ENCODE measurements around the gene ATXN1. TPM values are rescaled to one million over a fixed set of nuclear protein-coding genes. Genes with fewer than 3 reads are reported as not detected.

Gene ATXN1
- polyA plus RNA-seq, 2 of the 4 experiments (the other 2 are of a cell fraction): 2.9 to 8.3 TPM

GRCh38 chr6:16305246-16305725 lies 456.0 kb downstream of the ATXN1 start:
- no peak overlapping the region for H3K4me3 ChIP-seq
- DNase-seq (ENCODE audit: low read depth in 1 of 2, low spot score in 1 of 2) (no peak), ATAC-seq (no peak), FAIRE-seq (no peak)
- 77% methylated on average over 7 of the region's 7 CpGs for WGBS (ENCODE audit: missing lambda C conversion rate)
- no peaks in the 10 kb centered on the region for H3K4me1 ChIP-seq
- H3K4me2 ChIP-seq: no peak overlapping the region
- H3K27ac ChIP-seq: no peak overlapping the region
- ChIA-PET CTCF (no interaction called here), POLR2A (no interaction called here)
- no peak for TF ChIP-seq CTCF (IDR thresholded peaks at IDR 0.05)
- no peak for TF ChIP-seq FOXS1 (CRISPR knock-in tag; IDR thresholded peaks at IDR 0.05)
- TF ChIP-seq JUN (IDR thresholded peaks at IDR 0.05): no peak
- no peak for TF ChIP-seq USF2 (IDR thresholded peaks at IDR 0.05)
- TF ChIP-seq FOSL2 (IDR thresholded peaks at IDR 0.05): no peak
- TF ChIP-seq FOSL2 (CRISPR knock-in tag; IDR thresholded peaks at IDR 0.05): no peak
- TF ChIP-seq RAD21 (conservative IDR thresholded peaks at IDR 0.05 in 1 of 2, IDR thresholded peaks at IDR 0.05 in 1 of 2): no peak
- TF ChIP-seq ZFP36 (IDR thresholded peaks at IDR 0.05; ENCODE audit: borderline replicate concordance, partially characterized antibody): no peak
- no peak for TF ChIP-seq ZC3H11A (IDR thresholded peaks at IDR 0.05)
- TF ChIP-seq CBX2 (IDR thresholded peaks at IDR 0.05; ENCODE audit: borderline replicate concordance, low read depth): no peak
- TF ChIP-seq RNF2 (IDR thresholded peaks at IDR 0.05; ENCODE audit: borderline replicate concordance, low read depth): no peak
- TF ChIP-seq MAZ (IDR thresholded peaks at IDR 0.05; ENCODE audit: borderline replicate concordance, low read depth, low read length): no peak
- no peak for TF ChIP-seq ZNF302 (CRISPR knock-in tag; IDR thresholded peaks at IDR 0.05)
- no peak for TF ChIP-seq CHD2 (IDR thresholded peaks at IDR 0.05; ENCODE audit: low read length, partially characterized antibody)
- TF ChIP-seq HES2 (IDR thresholded peaks at IDR 0.05): no peak
- no peak for TF ChIP-seq SMC3 (IDR thresholded peaks at IDR 0.05)
- TF ChIP-seq POLR2AphosphoS2 (conservative IDR thresholded peaks at IDR 0.05; ENCODE audit: low read length): no peak
- TF ChIP-seq EHMT2 (IDR thresholded peaks at IDR 0.05; ENCODE audit: low read depth): no peak
- TF ChIP-seq REST (IDR thresholded peaks at IDR 0.05): no peak
- no peaks in the 10 kb centered on the region for H3K9me3 ChIP-seq

GRCh38 chr6:16302721-16303552 lies 458.3 kb downstream of the ATXN1 start:
- TF ChIP-seq CTCF (IDR thresholded peaks at IDR 0.05) (no peak), ZNF302 (CRISPR knock-in tag; IDR thresholded peaks at IDR 0.05) (no peak), HOXB5 (CRISPR knock-in tag; IDR thresholded peaks at IDR 0.05) (no peak), CHD4 (IDR thresholded peaks at IDR 0.05; ENCODE audit: borderline replicate concordance) (no peak), CBX2 (IDR thresholded peaks at IDR 0.05; ENCODE audit: borderline replicate concordance, low read depth) (no peak), EHMT2 (IDR thresholded peaks at IDR 0.05; ENCODE audit: low read depth) (no peak)
- Histone ChIP-seq H3K4me1 (no peaks in the 10 kb centered on the region), H3K4me3 (no peak overlapping the region), H3K9me3 (no peaks in the 10 kb centered on the region), H3K4me2 (no peak overlapping the region), H3K27ac (no peak overlapping the region)
- POLR2A ChIA-PET: no interaction called here
- 90% methylated on average over 15 of the region's 27 CpGs for WGBS (ENCODE audit: missing lambda C conversion rate)
- FAIRE-seq (no peak), DNase-seq (ENCODE audit: low read depth in 1 of 2, low spot score in 1 of 2) (no peak), ATAC-seq (no peak)
- CTCF ChIA-PET: no interaction called here
